Natural killer cell treated with Interleukin-12 subunit alpha and Interleukin-12 subunit beta and Interleukin-15 and Interleukin-18, amount 100 ng/mL, for 72 hours (primary cell): ENCODE data around the gene ZNF736. TPM values are rescaled to one million over a fixed set of nuclear protein-coding genes. Genes with fewer than 3 reads are reported as not detected.
"Not testable (repeated sequence)": the region's sequence is repeated elsewhere in the genome, so short reads cannot be mapped to it uniquely, and the experiment has no call there.

Source experiments
- ATAC-seq, 2 donors: fragments of 150-1000 bp; cut with Tn5 transposase in 1 of 2; sonication (Bioruptor Pico), chemical (Tn5 transposase) in 1 of 2; 2 replicates each; pipeline ENCODE4 v1.10.0; 2021
- DNase-seq: peaks from one replicate; pipeline ENCODE4 v3.0.0; 2022; ENCODE audit warnings: low spot score
- H3K27ac Mint-ChIP-seq, 2 donors: 1 replicate in 1 of 2; 2 replicates in 1 of 2; pipeline ENCODE4 v1.8.0; 2022; ENCODE audit warnings: mixed read lengths in 2 of 2, mild to moderate bottlenecking in 1 of 2, moderate library complexity in 1 of 2
- H3K27me3 Mint-ChIP-seq, 2 donors: 1 replicate in 1 of 2; 2 replicates in 1 of 2; pipeline ENCODE4 v1.8.0; 2022; ENCODE audit warnings: mixed read lengths in 2 of 2
- H3K36me3 Mint-ChIP-seq: one replicate; pipeline ENCODE4 v1.8.0; 2022; ENCODE audit warnings: mixed read lengths
- H3K4me1 Mint-ChIP-seq, 2 donors: 1 replicate in 1 of 2; 2 replicates in 1 of 2; pipeline ENCODE4 v1.8.0; 2022; ENCODE audit warnings: low read depth in 2 of 2, mixed read lengths in 2 of 2, mild to moderate bottlenecking in 1 of 2
- H3K4me3 Mint-ChIP-seq: one replicate; pipeline ENCODE4 v1.8.0; 2022; ENCODE audit warnings: mixed read lengths
- H3K9me3 Mint-ChIP-seq: 2 replicates; pipeline ENCODE4 v1.8.0; 2022; ENCODE audit warnings: mixed read lengths
- total RNA-seq, 2 donors: library from RNA; stranded (reverse); gene quantifications; one replicate each; pipeline ENCODE4 v1.2.3, GENCODE V29; 2022

ZNF736 gene
- 10 to 100 TPM; 17.7 to 23.9 TPM for total RNA-seq

DNA sequence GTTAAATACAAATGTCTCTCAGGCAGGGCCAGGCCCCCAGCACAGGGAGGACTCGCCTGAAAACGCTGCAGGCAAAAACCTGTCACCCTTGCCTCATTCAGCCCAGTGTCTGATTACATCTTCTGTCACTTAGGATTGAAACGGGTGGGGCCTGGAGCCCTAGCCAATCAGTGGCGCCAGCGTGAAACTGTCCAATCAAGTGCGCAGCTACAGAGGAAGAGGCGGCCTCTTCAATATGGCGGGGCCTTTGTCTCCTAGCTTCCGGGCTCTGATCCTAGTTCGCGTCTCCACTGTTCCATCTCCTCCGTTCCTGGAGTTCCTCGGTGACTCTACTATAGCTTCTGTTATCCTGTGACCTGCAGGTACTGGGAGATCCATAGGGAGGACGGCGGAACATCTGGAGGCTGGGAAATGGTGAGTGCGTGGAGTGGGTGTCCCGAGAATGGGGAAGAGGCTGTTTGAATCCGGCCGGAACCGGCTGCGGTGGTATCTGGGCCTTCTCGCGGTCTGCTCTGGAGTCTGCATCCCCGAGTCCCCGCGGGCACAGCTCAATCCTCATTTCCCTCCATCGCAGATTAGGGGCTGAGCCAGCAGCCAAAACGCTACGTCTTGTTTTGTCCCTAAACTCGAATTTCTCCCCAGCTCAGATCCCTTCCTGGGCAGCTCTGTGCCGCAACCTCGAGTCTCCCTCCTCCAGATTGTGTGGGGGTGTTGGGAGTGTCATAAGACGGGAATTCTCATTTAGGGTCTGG is at the start of gene ZNF736:
Gene ZNF736 (plus strand): TSS at position 222 of the 752 bp plus-strand sequence. CDS start 190 bp downstream, at position 412.
- H3K4me1 Mint-ChIP-seq = peaks cover 20 to 23% of the 10 kb centered on the region in 2 donors
- H3K9me3 Mint-ChIP-seq = no peaks in the 10 kb centered on the region
- H3K4me3 Mint-ChIP-seq = peak within 1 kb of the TSS; percentile 95
- ATAC-seq = peak; percentile 100
- H3K27ac Mint-ChIP-seq = peak within 1 kb of the TSS; percentile 88 to 92
- H3K36me3 Mint-ChIP-seq = peaks cover 5% of the 10 kb centered on the region
- DNase-seq = peak; percentile 87
- H3K27me3 Mint-ChIP-seq = no peaks in the 10 kb centered on the region

- no peak overlapping the region for H3K27ac Mint-ChIP-seq
- ATAC-seq = no peak
- H3K4me3 Mint-ChIP-seq = no peak overlapping the region
- no peak for DNase-seq
- H3K36me3 Mint-ChIP-seq = peaks cover 36% of the 10 kb centered on the region
- H3K27me3 Mint-ChIP-seq = no peaks in the 10 kb centered on the region
- H3K9me3 Mint-ChIP-seq = peaks cover 17% of the 10 kb centered on the region
- H3K4me1 Mint-ChIP-seq = no peaks in the 10 kb centered on the region
Measured at GRCh38 chr7:64266341-64266919, 47.3 kb upstream of the ZNF736 start.

- no peaks in the 10 kb centered on the region for H3K9me3 Mint-ChIP-seq
- no peak overlapping the region for H3K4me3 Mint-ChIP-seq
- ATAC-seq (no peak), DNase-seq (no peak)
- no peaks in the 10 kb centered on the region for H3K27me3 Mint-ChIP-seq
- H3K36me3 Mint-ChIP-seq = no peaks in the 10 kb centered on the region
- no peak overlapping the region for H3K27ac Mint-ChIP-seq
- H3K4me1 Mint-ChIP-seq = no peaks in the 10 kb centered on the region
Measured at GRCh38 chr7:64277630-64278029, 36.1 kb upstream of the ZNF736 start.

DNA sequence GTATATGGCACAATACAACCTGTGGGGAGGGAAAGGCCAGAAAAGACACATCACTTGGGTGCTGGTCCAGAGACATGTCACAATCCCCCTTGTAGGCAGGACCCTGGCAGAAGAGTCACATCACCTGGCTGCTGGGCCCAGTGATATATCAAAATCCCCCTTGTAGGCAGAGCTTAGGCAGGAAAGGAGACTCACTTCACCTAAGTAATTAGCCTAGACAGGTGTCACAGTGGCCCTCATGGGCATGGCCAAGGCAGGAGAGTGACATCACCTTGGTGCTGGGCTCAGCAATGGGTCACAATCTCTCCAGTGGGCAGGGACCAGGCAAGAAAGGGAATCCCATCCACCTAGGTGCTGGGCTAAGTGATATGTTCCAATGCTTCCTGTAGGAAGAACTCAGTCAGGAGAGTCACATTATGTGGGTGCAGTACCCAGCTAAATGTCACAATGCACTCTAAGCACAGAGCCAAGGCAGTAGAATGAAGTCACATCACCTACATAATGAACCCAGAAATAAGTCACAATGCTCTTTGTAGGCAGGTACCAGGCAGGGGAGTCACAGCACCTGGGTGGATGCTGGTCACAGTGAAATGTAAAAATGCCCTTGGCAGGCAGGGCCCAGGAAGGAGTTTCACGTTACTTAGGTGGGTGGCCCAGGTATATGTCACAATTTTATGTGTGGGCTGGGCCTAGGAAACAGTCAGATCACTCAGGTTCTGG is 18.9 kb upstream of the ZNF736 start:
- Mint-ChIP-seq H3K36me3 (no peaks in the 10 kb centered on the region), H3K27me3 (no peaks in the 10 kb centered on the region), H3K27ac (no peak overlapping the region), H3K4me3 (no peak overlapping the region), H3K9me3 (no peaks in the 10 kb centered on the region), H3K4me1 (peaks cover 0 to 4% of the 10 kb centered on the region in 2 donors)
- DNase-seq = no peak
- no peak for ATAC-seq

DNA sequence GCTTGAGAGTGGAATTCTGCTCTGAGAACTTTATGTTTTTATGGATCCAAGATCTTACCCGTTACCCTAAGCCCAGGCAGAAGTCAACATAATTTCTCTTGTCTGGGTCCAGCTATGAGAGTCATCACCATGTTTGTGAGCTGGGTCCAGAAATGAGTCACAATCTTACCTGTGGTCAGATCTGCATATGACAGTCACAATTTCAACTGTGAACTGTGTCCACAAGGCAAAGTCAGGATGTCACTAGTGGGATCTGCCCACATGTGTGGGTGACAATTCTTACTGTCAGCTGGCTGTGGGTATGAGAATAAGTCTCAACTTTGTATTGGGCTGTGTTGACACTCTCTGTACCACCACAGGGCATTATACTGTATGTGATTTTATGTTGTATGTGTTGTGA is 16.3 kb upstream of the ZNF736 start:
- H3K4me3 Mint-ChIP-seq, H3K27me3 Mint-ChIP-seq, H3K36me3 Mint-ChIP-seq, H3K4me1 Mint-ChIP-seq, H3K27ac Mint-ChIP-seq, DNase-seq, H3K9me3 Mint-ChIP-seq: not testable (repeated sequence)
- peak; percentile 62 to 70 for ATAC-seq

DNA sequence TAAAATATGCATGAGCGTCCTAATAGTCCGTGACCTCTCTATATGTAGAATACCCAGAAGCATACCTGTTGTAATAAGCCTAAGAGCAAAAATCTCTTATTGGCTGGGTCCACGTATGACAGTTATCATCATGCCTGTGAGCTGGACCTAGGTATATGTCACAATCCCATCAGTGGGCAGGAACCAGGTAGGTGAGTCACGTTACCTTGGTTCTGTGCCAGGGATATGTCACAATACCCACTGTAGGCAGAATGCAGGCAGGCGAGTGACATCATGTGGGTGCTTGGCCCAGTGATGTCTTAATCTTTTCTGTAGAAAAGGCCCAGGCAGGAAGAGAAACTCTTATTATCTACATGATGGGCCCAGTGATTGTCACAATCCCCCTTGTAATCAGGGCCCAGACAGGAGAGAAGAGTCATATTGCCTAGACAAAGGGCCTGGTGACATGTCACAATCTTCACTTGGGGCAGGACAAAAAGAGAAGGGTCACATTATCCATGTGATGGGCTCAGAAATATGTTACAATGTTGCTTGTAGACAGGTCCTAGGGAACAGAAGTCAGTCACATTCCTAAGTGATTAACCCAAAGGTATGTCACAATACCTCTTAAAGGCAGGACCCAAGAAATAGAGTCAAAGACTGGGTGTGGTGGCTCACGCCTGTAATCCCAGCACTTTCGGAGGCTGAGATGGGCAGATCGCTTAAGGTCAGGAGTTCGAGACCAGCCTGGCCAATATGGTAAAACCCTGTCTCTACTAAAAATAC is 12.9 kb upstream of the ZNF736 start:
- Mint-ChIP-seq H3K27ac (no peak overlapping the region), H3K4me1 (peaks cover 0 to 4% of the 10 kb centered on the region in 2 donors), H3K4me3 (no peak overlapping the region), H3K9me3 (no peaks in the 10 kb centered on the region), H3K36me3 (no peaks in the 10 kb centered on the region), H3K27me3 (no peaks in the 10 kb centered on the region)
- no peak for ATAC-seq
- no peak for DNase-seq

DNA sequence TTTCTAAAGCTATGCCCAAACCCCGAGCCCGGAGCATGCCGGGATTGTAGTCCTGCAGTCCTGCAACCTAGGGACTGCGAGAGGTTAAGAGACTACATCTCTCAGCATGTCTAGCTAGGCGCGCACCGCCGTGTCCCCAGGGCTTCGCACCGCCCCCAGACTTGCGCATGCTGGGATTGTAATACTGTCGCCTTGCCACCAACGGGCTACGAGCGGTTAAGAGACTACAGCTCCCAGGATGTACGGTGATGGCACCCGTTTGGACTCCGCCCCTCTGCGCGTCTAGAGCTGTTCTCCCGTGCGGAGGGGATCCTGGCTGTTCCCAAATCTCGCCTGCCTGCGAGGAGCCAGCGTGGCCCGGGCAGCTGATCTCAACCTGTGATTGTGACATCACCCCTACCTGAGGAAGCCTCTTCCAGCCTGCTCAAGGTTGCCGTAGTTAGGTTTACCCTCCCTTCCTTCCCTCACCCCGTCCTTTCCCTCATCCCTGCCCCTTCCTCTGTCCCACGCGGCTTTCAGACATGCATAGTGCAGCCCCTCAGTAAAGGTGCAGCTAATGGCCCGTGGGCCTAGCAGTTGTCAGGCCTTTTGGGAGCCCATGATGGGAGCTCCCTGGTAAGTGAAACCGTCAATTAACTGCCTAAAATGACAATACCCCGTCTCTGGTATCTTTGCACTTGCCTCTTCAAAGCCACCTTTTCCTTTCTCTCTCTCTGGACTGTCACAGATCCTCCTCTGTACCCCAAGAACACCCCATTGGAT is 6.3 kb upstream of the ZNF736 start:
- Mint-ChIP-seq H3K27ac (peak overlapping the region; percentile 91 to 97), H3K9me3 (no peaks in the 10 kb centered on the region), H3K27me3 (no peaks in the 10 kb centered on the region), H3K4me1 (peaks cover 11 to 17% of the 10 kb centered on the region in 2 donors), H3K36me3 (no peaks in the 10 kb centered on the region), H3K4me3 (peak overlapping the region; percentile 97)
- peak; percentile 99 to 100 for ATAC-seq
- peak; percentile 94 for DNase-seq

- ATAC-seq (no peak), DNase-seq (no peak)
- Mint-ChIP-seq H3K9me3 (no peaks in the 10 kb centered on the region), H3K4me1 (peaks cover 11 to 18% of the 10 kb centered on the region in 2 donors), H3K4me3 (peak overlapping the region; percentile 97), H3K27ac (peak overlapping the region; percentile 91 to 97), H3K36me3 (no peaks in the 10 kb centered on the region), H3K27me3 (no peaks in the 10 kb centered on the region)
Measured at GRCh38 chr7:64308016-64308270, 5.8 kb upstream of the ZNF736 start.

- no peak overlapping the region for H3K4me3 Mint-ChIP-seq
- H3K27ac Mint-ChIP-seq = no peak overlapping the region
- peaks cover 29 to 32% of the 10 kb centered on the region in 2 donors for H3K4me1 Mint-ChIP-seq
- H3K9me3 Mint-ChIP-seq = no peaks in the 10 kb centered on the region
- H3K27me3 Mint-ChIP-seq = no peaks in the 10 kb centered on the region
- no peak for ATAC-seq
- DNase-seq = no peak
- no peaks in the 10 kb centered on the region for H3K36me3 Mint-ChIP-seq
Measured at GRCh38 chr7:64310426-64310825, 3.3 kb upstream of the ZNF736 start.

GRCh38 chr7:64312826-64313225 is 935 bp upstream of the ZNF736 start:
- ATAC-seq (no peak), DNase-seq (no peak)
- H3K27me3 Mint-ChIP-seq = no peaks in the 10 kb centered on the region
- H3K27ac Mint-ChIP-seq = peak overlapping the region; percentile 88 to 92
- H3K4me3 Mint-ChIP-seq = no peak overlapping the region
- peaks cover 5% of the 10 kb centered on the region for H3K36me3 Mint-ChIP-seq
- peaks cover 19 to 25% of the 10 kb centered on the region in 2 donors for H3K4me1 Mint-ChIP-seq
- H3K9me3 Mint-ChIP-seq = no peaks in the 10 kb centered on the region

DNA sequence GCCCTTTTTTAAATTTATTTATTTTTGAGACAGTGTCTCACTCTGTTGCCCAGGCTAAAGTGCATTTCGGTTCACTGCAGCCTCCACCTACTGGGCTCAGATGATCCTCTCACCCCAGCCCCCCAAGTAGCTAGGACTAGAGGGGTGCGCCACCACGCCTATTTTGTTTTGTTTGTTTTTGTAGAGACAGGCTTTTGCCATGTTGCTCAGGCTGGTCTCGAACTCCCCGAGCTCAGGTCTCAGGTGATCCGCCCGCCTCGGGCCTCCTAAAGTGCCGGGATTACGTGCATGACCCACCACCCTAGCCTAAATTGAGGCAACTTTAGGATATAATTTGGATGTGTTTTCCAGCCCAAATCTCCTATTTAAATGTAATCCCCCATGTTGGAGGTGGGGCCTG is 805 bp downstream of the ZNF736 start:
- ATAC-seq = no peak
- no peaks in the 10 kb centered on the region for H3K27me3 Mint-ChIP-seq
- peaks cover 20 to 23% of the 10 kb centered on the region in 2 donors for H3K4me1 Mint-ChIP-seq
- peak overlapping the region; percentile 95 for H3K4me3 Mint-ChIP-seq
- peak overlapping the region; percentile 88 to 92 for H3K27ac Mint-ChIP-seq
- peaks cover 5% of the 10 kb centered on the region for H3K36me3 Mint-ChIP-seq
- H3K9me3 Mint-ChIP-seq = no peaks in the 10 kb centered on the region
- no peak for DNase-seq

- Mint-ChIP-seq H3K4me3 (peak overlapping the region; percentile 53), H3K4me1 (peaks cover 20 to 23% of the 10 kb centered on the region in 2 donors)
- not testable (repeated sequence) for H3K27me3 Mint-ChIP-seq, H3K36me3 Mint-ChIP-seq, DNase-seq, H3K9me3 Mint-ChIP-seq, H3K27ac Mint-ChIP-seq, ATAC-seq
Measured at GRCh38 chr7:64316031-64316742, 2.4 kb downstream of the ZNF736 start.
